Endometrial microvascular endothelial cells (primary cell): ENCODE measurements around the gene GPX3. TPM values are rescaled to one million over a fixed set of nuclear protein-coding genes. Genes with fewer than 3 reads are reported as not detected.

Experiments
- in situ Hi-C: cut with HindIII; loops from 2 replicates; pipeline ENCODE4 v1.10.0; 2017; ENCODE audit warnings: low sequenced_read_pairs, low pct_unique_long_range_greater_than_20kb; ENCODE audit errors: inconsistent ontology term
- total RNA-seq: library from RNA; depleted of rRNA; stranded (reverse); fragments of >200 nt; gene quantifications from one replicate; pipeline ENCODE4 v1.2.3, GENCODE V29; 2015; ENCODE audit errors: inconsistent ontology term

Gene GPX3
- total RNA-seq, 1 donor from 2014 or later, result 34.0 TPM

DNA sequence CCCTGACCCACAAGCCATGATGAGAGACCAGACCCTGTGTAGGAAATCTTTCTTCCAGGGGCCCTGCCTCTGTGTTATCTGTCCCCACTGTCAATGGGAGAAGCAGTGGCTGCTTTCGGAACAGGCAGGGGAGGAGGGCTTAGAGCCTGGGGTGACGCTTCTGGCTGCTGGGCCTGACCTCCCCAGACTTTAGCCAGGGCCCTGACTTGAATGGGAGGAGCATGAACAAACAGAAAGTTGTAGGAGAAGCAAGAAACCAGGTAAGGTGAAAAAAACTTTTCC lies 12.2 kb upstream of the GPX3 start:
- in situ Hi-C loops, result no loop called here

- in situ Hi-C loops, result no loop called here
Measured at GRCh38 chr5:151008906-151009305, 11.5 kb upstream of the GPX3 start.

- in situ Hi-C loops, result no loop called here
Measured at GRCh38 chr5:151012862-151013261, 7.5 kb upstream of the GPX3 start.

GRCh38 chr5:151014680-151015343 lies 5.6 kb upstream of the GPX3 start:
- in situ Hi-C loops, result no loop called here

- in situ Hi-C loops, result no loop called here
Measured at GRCh38 chr5:151015974-151016587, 4.3 kb upstream of the GPX3 start.

DNA sequence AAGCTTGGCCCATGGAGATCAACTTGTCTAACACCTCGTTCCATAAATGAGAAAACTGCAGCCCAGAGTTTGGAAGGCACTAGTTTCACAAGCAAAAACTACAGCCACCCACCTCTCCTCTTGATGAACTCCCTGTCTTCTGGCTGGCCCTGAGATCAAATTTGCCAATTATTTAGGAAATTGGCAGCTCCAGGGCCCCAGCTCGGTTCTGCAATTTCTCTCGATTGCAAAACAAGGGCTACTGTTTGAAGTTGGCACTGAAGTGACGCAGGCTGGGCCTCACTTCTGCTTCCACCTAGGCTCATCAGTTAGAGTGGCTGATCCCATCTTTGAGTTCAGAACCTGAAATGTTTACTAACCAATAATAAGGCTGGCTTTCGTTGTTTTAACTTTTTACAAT lies 3.7 kb upstream of the GPX3 start:
- in situ Hi-C loops, result no loop called here

- in situ Hi-C loops, result no loop called here
Measured at GRCh38 chr5:151017897-151018296, 2.5 kb upstream of the GPX3 start.

DNA sequence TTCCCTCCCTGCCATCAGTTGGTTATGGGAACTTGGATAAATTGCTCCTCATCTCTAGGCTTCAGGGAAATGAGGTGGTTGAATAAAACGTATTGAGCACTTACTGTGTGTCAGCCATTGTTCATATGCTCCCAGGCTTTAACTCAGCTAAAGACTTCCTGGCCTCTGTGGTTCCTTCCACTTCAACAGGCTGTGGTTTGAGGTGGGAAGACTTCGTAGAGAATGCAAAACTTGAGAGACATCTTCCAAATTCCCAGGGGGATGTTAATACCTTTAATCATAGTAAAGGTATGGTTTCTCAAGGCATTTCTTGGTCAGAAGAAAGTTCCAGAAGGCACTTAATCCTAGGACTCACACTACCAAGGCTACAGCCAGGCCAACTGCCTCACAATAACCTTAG lies 1.5 kb upstream of the GPX3 start:
- in situ Hi-C loops, result no loop called here

- in situ Hi-C loops, result no loop called here
Measured at GRCh38 chr5:151019331-151019730, 1.1 kb upstream of the GPX3 start.

GRCh38 chr5:151021746-151022145 lies 1.4 kb downstream of the GPX3 start:
- in situ Hi-C loops, result no loop called here

GRCh38 chr5:151022511-151023018 lies 2.2 kb downstream of the GPX3 start:
- in situ Hi-C loops, result no loop called here

GRCh38 chr5:151023047-151023615 lies 2.7 kb downstream of the GPX3 start:
- in situ Hi-C loops, result no loop called here

- in situ Hi-C loops, result no loop called here
Measured at GRCh38 chr5:151023651-151024050, 3.3 kb downstream of the GPX3 start.

- in situ Hi-C loops, result no loop called here
Measured at GRCh38 chr5:151024440-151025249, 4.3 kb downstream of the GPX3 start.

DNA sequence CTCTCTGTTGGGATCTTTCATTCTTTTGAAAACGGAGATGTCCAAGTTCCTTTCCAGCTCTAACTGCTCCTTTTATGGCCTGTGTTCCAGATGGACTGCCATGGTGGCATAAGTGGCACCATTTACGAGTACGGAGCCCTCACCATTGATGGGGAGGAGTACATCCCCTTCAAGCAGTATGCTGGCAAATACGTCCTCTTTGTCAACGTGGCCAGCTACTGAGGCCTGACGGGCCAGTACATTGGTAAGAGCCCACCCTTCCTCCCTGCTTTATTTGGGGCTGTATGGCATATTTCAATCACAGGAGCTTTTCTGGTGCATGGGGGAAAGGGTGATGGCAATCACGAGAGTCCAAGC lies 4.8 kb downstream of the GPX3 start:
- in situ Hi-C loops, result no loop called here

GRCh38 chr5:151026088-151026487 lies 5.7 kb downstream of the GPX3 start:
- in situ Hi-C loops, result no loop called here

GRCh38 chr5:151026679-151027078 lies 6.3 kb downstream of the GPX3 start:
- in situ Hi-C loops, result no loop called here

- in situ Hi-C loops, result no loop called here
Measured at GRCh38 chr5:151027961-151028479, 7.6 kb downstream of the GPX3 start.

DNA sequence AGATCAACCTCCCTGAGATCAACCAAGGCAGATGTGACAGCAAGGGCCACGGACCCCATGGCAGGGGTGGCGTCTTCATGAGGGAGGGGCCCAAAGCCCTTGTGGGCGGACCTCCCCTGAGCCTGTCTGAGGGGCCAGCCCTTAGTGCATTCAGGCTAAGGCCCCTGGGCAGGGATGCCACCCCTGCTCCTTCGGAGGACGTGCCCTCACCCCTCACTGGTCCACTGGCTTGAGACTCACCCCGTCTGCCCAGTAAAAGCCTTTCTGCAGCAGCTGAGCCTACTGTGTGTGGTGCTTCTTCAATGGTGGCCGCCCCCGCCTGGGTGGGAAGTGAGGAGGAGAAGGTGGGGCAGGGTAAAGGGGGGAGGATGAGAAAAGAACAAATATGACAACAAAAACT lies 8.3 kb downstream of the GPX3 start:
- in situ Hi-C loops, result no loop called here
